MM.1S (cell line): ENCODE results near the gene FMN2.

Source experiments
- DNase-seq: peaks from one replicate; pipeline ENCODE4 v3.0.0-alpha.2; 2015
- H2AFZ ChIP-seq: fragments of 300-600 bp; sonication (generic); 2 replicates; pipeline ENCODE4 v1.6.0; 2016; ENCODE audit warnings: antibody characterized with exemption, low read length
- H3F3A ChIP-seq: fragments of 300-600 bp; sonication (generic); 2 replicates; pipeline ENCODE4 v1.6.1; 2016; ENCODE audit warnings: mild to moderate bottlenecking, antibody characterized with exemption, low read length, moderate library complexity, mixed read lengths; ENCODE audit not compliant: insufficient read depth
- H3K27ac ChIP-seq: fragments of 300-600 bp; sonication (generic); 2 replicates; pipeline ENCODE4 v1.5.1; 2016; ENCODE audit warnings: mild to moderate bottlenecking, low read length
- H3K27me3 ChIP-seq: fragments of 300-600 bp; sonication (generic); replicated peaks from 2 replicates; pipeline ENCODE4 v1.6.0; 2016; ENCODE audit warnings: low read length; ENCODE audit not compliant: insufficient read depth
- H3K36me3 ChIP-seq: fragments of 300-600 bp; sonication (generic); replicated peaks from 2 replicates; pipeline ENCODE4 v1.6.1; 2016; ENCODE audit warnings: mild to moderate bottlenecking, low read length, mixed read lengths; ENCODE audit not compliant: insufficient read depth
- H3K4me1 ChIP-seq: fragments of 300-600 bp; sonication (generic); 2 replicates; pipeline ENCODE4 v1.6.1; 2016; ENCODE audit warnings: low read length, mixed read lengths
- H3K4me2 ChIP-seq: fragments of 300-600 bp; sonication (generic); 2 replicates; pipeline ENCODE4 v1.6.0; 2016; ENCODE audit warnings: low read depth, low read length
- H3K4me3 ChIP-seq: fragments of 300-600 bp; sonication (generic); 2 replicates; pipeline ENCODE4 v1.5.1; 2016; ENCODE audit warnings: low read length, mixed read lengths
- H3K79me2 ChIP-seq: fragments of 300-600 bp; sonication (generic); 2 replicates; pipeline ENCODE4 v1.6.1; 2016; ENCODE audit warnings: mixed run types, low read length, mixed read lengths
- H3K9ac ChIP-seq: fragments of 300-600 bp; sonication (generic); 2 replicates; pipeline ENCODE4 v1.6.1; 2016; ENCODE audit warnings: low read length, mixed read lengths
- H3K9me2 ChIP-seq: fragments of 300-600 bp; sonication (generic); replicated peaks from 2 replicates; pipeline ENCODE4 v1.6.1; 2016; ENCODE audit warnings: mild to moderate bottlenecking, low read length, mixed read lengths; ENCODE audit not compliant: insufficient read depth
- H3K9me3 ChIP-seq: fragments of 300-600 bp; sonication (generic); replicated peaks from 2 replicates; pipeline ENCODE4 v1.6.1; 2016; ENCODE audit warnings: mild to moderate bottlenecking, low read length, mixed read lengths; ENCODE audit not compliant: insufficient read depth
- H4K20me1 ChIP-seq: fragments of 300-600 bp; sonication (generic); 2 replicates; pipeline ENCODE4 v1.6.1; 2016; ENCODE audit warnings: mild to moderate bottlenecking, low read length, moderate library complexity, mixed read lengths; ENCODE audit not compliant: insufficient read depth
- CTCF ChIP-seq: fragments of 300-600 bp; sonication (generic); IDR thresholded peaks from 2 replicates; pipeline ENCODE4 v1.5.1; 2016; ENCODE audit warnings: antibody characterized with exemption, low read length, mixed read lengths
- EZH2 ChIP-seq: fragments of 300-600 bp; sonication (generic); optimal IDR thresholded peaks from 2 replicates; pipeline ENCODE3; 2017; ENCODE audit warnings: low read depth, mild to moderate bottlenecking, antibody characterized with exemption, low read length, mixed read lengths
- EZH2phosphoT487 ChIP-seq: fragments of 300-600 bp; sonication (generic); IDR thresholded peaks from 2 replicates; pipeline ENCODE4 v1.6.1; 2018; ENCODE audit warnings: antibody characterized with exemption, low read length

FMN2 gene

GRCh38 chr1:240245629-240246020 is 153.9 kb downstream of the FMN2 start:
- Histone ChIP-seq H3K4me1 (no peaks in the 10 kb centered on the region), H3K79me2 (no peaks in the 10 kb centered on the region), H3K4me3 (no peak overlapping the region), H3K9me2 (no peaks in the 10 kb centered on the region), H3F3A (no peaks in the 10 kb centered on the region), H3K27me3 (no peaks in the 10 kb centered on the region), H4K20me1 (no peaks in the 10 kb centered on the region), H3K9ac (no peak overlapping the region), H3K36me3 (no peaks in the 10 kb centered on the region), H3K27ac (no peak overlapping the region), H2AFZ (no peak overlapping the region), H3K9me3 (no peaks in the 10 kb centered on the region), H3K4me2 (no peak overlapping the region)
- no peak for TF ChIP-seq CTCF
- TF ChIP-seq EZH2 = no peak
- TF ChIP-seq EZH2phosphoT487 = no peak
- no peak for DNase-seq

- Histone ChIP-seq H3K4me1 (no peaks in the 10 kb centered on the region), H3K9ac (no peak overlapping the region), H3F3A (no peaks in the 10 kb centered on the region), H3K27me3 (no peaks in the 10 kb centered on the region), H3K9me2 (no peaks in the 10 kb centered on the region), H3K4me3 (no peak overlapping the region), H3K27ac (no peak overlapping the region), H3K36me3 (no peaks in the 10 kb centered on the region), H3K4me2 (no peak overlapping the region), H4K20me1 (no peaks in the 10 kb centered on the region), H3K79me2 (no peaks in the 10 kb centered on the region), H2AFZ (no peak overlapping the region), H3K9me3 (no peaks in the 10 kb centered on the region)
- DNase-seq = no peak
- no peak for TF ChIP-seq EZH2
- no peak for TF ChIP-seq EZH2phosphoT487
- TF ChIP-seq CTCF = no peak
Observed at GRCh38 chr1:240247899-240248298, 156.2 kb downstream of the FMN2 start.

- Histone ChIP-seq H3K4me2 (no peak overlapping the region), H3K36me3 (no peaks in the 10 kb centered on the region), H3K4me3 (no peak overlapping the region)
Observed at GRCh38 chr1:240254006-240254405, 162.3 kb downstream of the FMN2 start.

More at GRCh38 chr1:240254006-240254405, 162.3 kb downstream of the FMN2 start:
- Histone ChIP-seq H3K9me2 (no peaks in the 10 kb centered on the region), H3K9me3 (no peaks in the 10 kb centered on the region), H3K79me2 (no peaks in the 10 kb centered on the region), H3K27me3 (no peaks in the 10 kb centered on the region), H3K27ac (no peak overlapping the region), H4K20me1 (no peaks in the 10 kb centered on the region), H3F3A (no peaks in the 10 kb centered on the region), H2AFZ (no peak overlapping the region), H3K9ac (no peak overlapping the region), H3K4me1 (no peaks in the 10 kb centered on the region)
- no peak for TF ChIP-seq CTCF
- TF ChIP-seq EZH2 = no peak
- no peak for TF ChIP-seq EZH2phosphoT487
- no peak for DNase-seq
